GM12878 (cell line): ENCODE measurements around the gene EWSR1. TPM values are rescaled to one million over a fixed set of nuclear protein-coding genes. Genes with fewer than 3 reads are reported as not detected.

Experiments used
- ATAC-seq: fragments of 200-7000 bp; cut with Tn5 transposase; 3 replicates; pipeline ENCODE4 v1.9.1; 2020; ENCODE audit warnings: mild to moderate bottlenecking, moderate library complexity
- BruUV-seq: library from RNA; stranded (reverse); fragments of 400-500 nt; replicated peaks from 2 replicates; lab custom pipeline; 2021; lab: Mats Ljungman, UMichigan
- CTCF ChIA-PET: fragments of 300-600 bp; sonication (Branson Sonifier 250); formaldehyde crosslinking; extraction: SDS; loops from one replicate; lab custom pipeline; 2021; ENCODE audit warnings: inconsistent platforms; lab: Yijun Ruan, JAX
- POLR2A ChIA-PET: fragments of 350-600 bp; formaldehyde crosslinking; extraction: SDS; loops from one replicate; lab custom pipeline; 2021; ENCODE audit warnings: inconsistent platforms; lab: Charles Lee
- RAD21 ChIA-PET: fragments of 300-600 bp; sonication (Branson Sonifier 250); formaldehyde crosslinking; loops from one replicate; lab custom pipeline; 2023; ENCODE audit warnings: antibody characterized with exemption; ENCODE audit not compliant: unreplicated experiment; lab: Charles Lee
- SMC1A ChIA-PET: fragments of 300-600 bp; sonication (Branson Sonifier 250); formaldehyde crosslinking; loops from one replicate; lab custom pipeline; 2023; ENCODE audit not compliant: unreplicated experiment, uncharacterized antibody; lab: Charles Lee
- DNase-seq: peaks from one replicate; pipeline ENCODE4 v3.0.0-alpha.2; 2011; ENCODE audit warnings: low read depth, low spot score
- FAIRE-seq: peaks from 3 replicates; lab custom pipeline; 2011; peaks lifted over from hg19 to GRCh38; lab: Jason Lieb, UNC
- H2AFZ ChIP-seq: 2 replicates; pipeline ENCODE4 v1.6.0; 2011; ENCODE audit warnings: low read depth, low read length, control low read depth; ENCODE audit not compliant: control insufficient read depth
- H3K27ac ChIP-seq: 2 replicates; pipeline ENCODE4 v1.5.1; 2011; ENCODE audit warnings: control low read depth; ENCODE audit not compliant: control insufficient read depth, insufficient read depth
- H3K27me3 ChIP-seq, 2 experiments: replicated peaks in 1 of 2; 2 replicates each; pipeline versions ENCODE4 v1.6.0 to v1.6.1; 2011; ENCODE audit warnings: low read length in 1 of 2; ENCODE audit not compliant: control insufficient read depth in 2 of 2, insufficient read depth in 2 of 2
- H3K36me3 ChIP-seq, 2 experiments: 2 replicates each; pipeline ENCODE4 v1.5.1; 2011; ENCODE audit warnings: low read length in 1 of 2; ENCODE audit not compliant: control insufficient read depth in 2 of 2, insufficient read depth in 2 of 2
- H3K4me1 ChIP-seq: 2 replicates; pipeline ENCODE4 v1.6.1; 2011; ENCODE audit warnings: mild to moderate bottlenecking, low read length, moderate library complexity, mixed read lengths; ENCODE audit not compliant: control insufficient read depth, insufficient read depth
- H3K4me2 ChIP-seq: 2 replicates; pipeline ENCODE4 v1.6.0; 2011; ENCODE audit warnings: control low read depth; ENCODE audit not compliant: control insufficient read depth, insufficient read depth
- H3K4me3 ChIP-seq: fragments of 200-600 bp; sonication (generic); 2 replicates; pipeline ENCODE4 v1.5.1; 2016
- H3K79me2 ChIP-seq: 2 replicates; pipeline ENCODE4 v1.6.0; 2011; ENCODE audit warnings: low read length; ENCODE audit not compliant: control insufficient read depth, insufficient read depth
- H3K9ac ChIP-seq: 2 replicates; pipeline ENCODE4 v1.8.0; 2011; ENCODE audit warnings: low read length, control low read depth, mixed read lengths; ENCODE audit not compliant: control insufficient read depth, insufficient read depth
- H3K9me3 ChIP-seq: replicated peaks from 3 replicates; pipeline ENCODE4 v1.5.1; 2011; ENCODE audit warnings: mild to moderate bottlenecking, low read length; ENCODE audit not compliant: control insufficient read depth, insufficient read depth
- H4K20me1 ChIP-seq: 2 replicates; pipeline ENCODE4 v1.6.0; 2011; ENCODE audit not compliant: control insufficient read depth, insufficient read depth
- ATF7 ChIP-seq: fragments of 450-650 bp; IDR thresholded peaks from 2 replicates; pipeline ENCODE4 v1.6.1; 2016; ENCODE audit warnings: low read depth, mild to moderate bottlenecking
- IRF4 ChIP-seq: IDR thresholded peaks from 2 replicates; pipeline ENCODE4 v1.6.1; 2011; ENCODE audit warnings: low read depth, low read length
- KAT2A ChIP-seq: conservative IDR thresholded peaks from 2 replicates; pipeline ENCODE4 v1.6.1; 2011; ENCODE audit warnings: low read depth, low read length; ENCODE audit not compliant: control insufficient read depth
- MTA2 ChIP-seq: fragments of 450-650 bp; IDR thresholded peaks from 2 replicates; pipeline ENCODE4 v1.6.1; 2016; ENCODE audit warnings: low read depth, mild to moderate bottlenecking, moderate library complexity
- MYB ChIP-seq: fragments of 150-350 bp; IDR thresholded peaks from 2 replicates; pipeline ENCODE4 v1.6.1; 2014; ENCODE audit warnings: mild to moderate bottlenecking, low read depth, low read length, borderline replicate concordance
- NR2C1 ChIP-seq: fragments of 450-650 bp; IDR thresholded peaks from 2 replicates; pipeline ENCODE4 v1.6.1; 2017; ENCODE audit warnings: antibody characterized with exemption, mild to moderate bottlenecking, moderate library complexity
- POLR2AphosphoS2 ChIP-seq: IDR thresholded peaks from 2 replicates; pipeline ENCODE4 v1.6.1; 2011; ENCODE audit warnings: low read depth, mild to moderate bottlenecking, low read length, improper control_type of control experiment, moderate library complexity
- POU2F2 ChIP-seq: IDR thresholded peaks from 3 replicates; pipeline ENCODE4 v1.6.1; 2011; ENCODE audit warnings: low read depth, mild to moderate bottlenecking, low read length, borderline replicate concordance
- RAD51 ChIP-seq: fragments of 450-650 bp; IDR thresholded peaks from 2 replicates; pipeline ENCODE4 v1.6.1; 2016; ENCODE audit warnings: moderate library complexity, mild to moderate bottlenecking, inconsistent platforms
- SKIL ChIP-seq: fragments of 450-650 bp; IDR thresholded peaks from 2 replicates; pipeline ENCODE4 v1.6.1; 2017; ENCODE audit warnings: mild to moderate bottlenecking, low read depth, inconsistent platforms; ENCODE audit not compliant: poor library complexity, severe bottlenecking
- SMAD1 ChIP-seq: fragments of 450-650 bp; IDR thresholded peaks from 2 replicates; pipeline ENCODE4 v1.6.1; 2018; ENCODE audit warnings: mild to moderate bottlenecking, low read depth; ENCODE audit not compliant: partially characterized antibody
- WGBS: methylation state at CpG from one replicate; pipeline ENCODE4 v1.1.6; 2016; ENCODE audit warnings: low lambda C conversion rate; ENCODE audit not compliant: insufficient replicate concordance, insufficient coverage; ENCODE audit errors: missing lambda C conversion rate; 5-methylcytosine and 5-hydroxymethylcytosine counted together
- in situ Hi-C: fragments of 300-500 bp; cut with MboI; formaldehyde crosslinking; loops from 9 replicates; pipeline ENCODE4 v1.14.3; 2018; ENCODE audit warnings: mixed read lengths
- intact Hi-C: fragments of 100-400 bp; cut with micrococcal nuclease; formaldehyde crosslinking; loops from one replicate; pipeline ENCODE4 v1.14.2; 2022; ENCODE audit not compliant: unreplicated experiment
- polyA plus RNA-seq, 11 experiments: library from polyadenylated mRNA; depleted of rRNA in 4 of 11; unstranded in 6 of 11; stranded (reverse) in 5 of 11; fragments of >200 nt; fragmentation: Nextera tagmentation in 4 of 11; fragmentation: Illumina TruSeq in 1 of 11; extraction: Ambion mirVana in 4 of 11; extraction: Trizol in 1 of 11; gene quantifications; 1 replicate in 1 of 11; 2 replicates in 10 of 11; pipeline versions ENCODE4 v1.2.1 to v1.2.3, GENCODE V29; 2011 to 2016; ENCODE audit warnings: inconsistent platforms in 2 of 11, missing spikeins in 2 of 11, low read depth in 1 of 11
- total RNA-seq, 4 experiments: library from RNA; depleted of rRNA in 3 of 4; stranded (reverse); fragments of >200 nt in 3 of 4; fragmentation: Illumina TruSeq in 1 of 4; extraction: Trizol in 1 of 4; gene quantifications; 2 replicates each; pipeline versions ENCODE4 v1.2.1 to v1.2.3, GENCODE V29; 2013 to 2021

Gene EWSR1
- total and polyA plus RNA-seq, 10 of the 15 experiments (the other 5 are each of a cell fraction or from before 2014, with no cell fraction given) = 130 to 480 (median 356) TPM

GRCh38 chr22:29275167-29275566 is 7.1 kb downstream of the EWSR1 start:
- H2AFZ ChIP-seq = no peak overlapping the region
- peaks cover 8% of the 10 kb centered on the region for H3K4me1 ChIP-seq
- H3K79me2 ChIP-seq = peaks cover 90% of the 10 kb centered on the region
- DNase-seq (no peak), FAIRE-seq (no peak), ATAC-seq (0 out of 3 replicates have a peak, but pooled peaks have one; percentile 11)
- no peak overlapping the region for H3K9ac ChIP-seq
- no peak overlapping the region for H3K4me3 ChIP-seq
- no peak overlapping the region for H3K4me2 ChIP-seq
- TF ChIP-seq NR2C1 (no peak), POLR2AphosphoS2 (peak; percentile 27; the same call in 1 of the 2 replicates)
- H3K27me3 ChIP-seq = no peaks in the 10 kb centered on the region
- no peaks in the 10 kb centered on the region for H3K9me3 ChIP-seq
- peaks cover 17% of the 10 kb centered on the region for H4K20me1 ChIP-seq
- BruUV-seq = no TSS peak
- in situ Hi-C loops (no loop called here), intact Hi-C loops (no loop called here)
- ChIA-PET SMC1A (no interaction called here), RAD21 (no interaction called here), CTCF (interaction anchor here (1.0 to 1.2 kb wide), 2 partner anchors 121 to 136 kb away, joined by 3 read pairs; no protein-coding TSS in a partner anchor), POLR2A (no interaction called here)
- H3K27ac ChIP-seq = no peak overlapping the region
- 82% methylated on average over 3 of the region's 3 CpGs for WGBS
- peaks cover 24 to 64% of the 10 kb centered on the region in 2 experiments for H3K36me3 ChIP-seq

GRCh38 chr22:29275819-29276565 is 7.9 kb downstream of the EWSR1 start:
- ChIA-PET POLR2A (no interaction called here), CTCF (interaction anchor here (0.6 kb wide), 1 partner anchor 122 kb away, joined by 4 read pairs; no protein-coding TSS in a partner anchor), SMC1A (interaction anchor here (1.8 kb wide), 1 partner anchor 159 kb away, joined by 3 read pairs; no protein-coding TSS in a partner anchor), RAD21 (no interaction called here)
- Histone ChIP-seq H2AFZ (no peak overlapping the region), H3K27me3 (no peaks in the 10 kb centered on the region), H3K27ac (no peak overlapping the region), H3K4me2 (no peak overlapping the region), H3K9ac (no peak overlapping the region), H3K9me3 (no peaks in the 10 kb centered on the region), H3K79me2 (peaks cover 84% of the 10 kb centered on the region), H3K4me1 (peaks cover 8% of the 10 kb centered on the region), H3K4me3 (no peak overlapping the region), H4K20me1 (peaks cover 14% of the 10 kb centered on the region), H3K36me3 (peaks cover 24 to 61% of the 10 kb centered on the region in 2 experiments)
- intact Hi-C loops = no loop called here
- no peak for ATAC-seq
- BruUV-seq = TSS peak; percentile 2
- TF ChIP-seq RAD51 = no peak
- no peak for TF ChIP-seq KAT2A
- peak; percentile 49; the same call in 1 of the 2 replicates for TF ChIP-seq ATF7
- no peak for TF ChIP-seq SKIL
- TF ChIP-seq MYB = no peak
- no peak for TF ChIP-seq POU2F2
- TF ChIP-seq MTA2 = peak; percentile 65; the same call in 1 of the 2 replicates
- no peak for TF ChIP-seq SMAD1
- no peak for TF ChIP-seq IRF4
- no peak for DNase-seq
- 69% methylated on average over 3 of the region's 3 CpGs for WGBS
- no peak for FAIRE-seq
- in situ Hi-C loops = no loop called here
